SU-DHL-6 (cell line): ENCODE results near the gene ALG3.

Experiments
- EZH2phosphoT487 ChIP-seq: fragments of 200-600 bp; sonication (generic), shearing (Covaris generic); conservative IDR thresholded peaks from 2 replicates; pipeline ENCODE4 v1.6.1; 2018; ENCODE audit warnings: mild to moderate bottlenecking, antibody characterized with exemption, low read length, moderate library complexity, mixed read lengths
- TF ChIP-seq, protein P1 (sequence below): fragments of 200-600 bp; sonication (generic); IDR thresholded peaks from one replicate; pipeline ENCODE4 v1.5.1; 2017; ENCODE audit warnings: antibody characterized with exemption, mild to moderate bottlenecking, low read length, moderate library complexity; ENCODE audit not compliant: insufficient read depth, poor library complexity, severe bottlenecking

DNA sequence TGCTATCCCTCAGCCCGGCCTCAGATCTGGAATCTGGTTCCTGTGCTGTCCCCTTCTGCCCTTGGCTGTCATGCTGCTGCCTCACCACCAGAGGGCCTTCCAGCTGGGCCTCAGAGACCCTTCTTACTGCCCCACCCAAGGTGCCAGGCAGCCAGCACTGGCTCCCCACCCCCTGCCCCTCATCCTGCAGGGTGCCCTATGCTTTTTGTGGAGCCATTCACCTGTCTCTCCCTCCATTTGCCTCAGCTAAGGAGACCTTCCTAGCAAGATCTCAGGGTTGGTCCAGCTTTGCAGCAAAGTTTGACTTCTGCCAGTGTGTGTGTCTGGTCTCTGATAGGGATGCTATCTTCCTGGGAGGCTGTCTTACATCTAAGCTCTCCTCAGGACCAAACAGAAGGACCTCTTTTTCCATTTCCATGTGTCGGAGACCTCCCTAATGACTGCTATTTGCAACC is 21.3 kb downstream of the ALG3 start:
- TF ChIP-seq, protein P1, sequence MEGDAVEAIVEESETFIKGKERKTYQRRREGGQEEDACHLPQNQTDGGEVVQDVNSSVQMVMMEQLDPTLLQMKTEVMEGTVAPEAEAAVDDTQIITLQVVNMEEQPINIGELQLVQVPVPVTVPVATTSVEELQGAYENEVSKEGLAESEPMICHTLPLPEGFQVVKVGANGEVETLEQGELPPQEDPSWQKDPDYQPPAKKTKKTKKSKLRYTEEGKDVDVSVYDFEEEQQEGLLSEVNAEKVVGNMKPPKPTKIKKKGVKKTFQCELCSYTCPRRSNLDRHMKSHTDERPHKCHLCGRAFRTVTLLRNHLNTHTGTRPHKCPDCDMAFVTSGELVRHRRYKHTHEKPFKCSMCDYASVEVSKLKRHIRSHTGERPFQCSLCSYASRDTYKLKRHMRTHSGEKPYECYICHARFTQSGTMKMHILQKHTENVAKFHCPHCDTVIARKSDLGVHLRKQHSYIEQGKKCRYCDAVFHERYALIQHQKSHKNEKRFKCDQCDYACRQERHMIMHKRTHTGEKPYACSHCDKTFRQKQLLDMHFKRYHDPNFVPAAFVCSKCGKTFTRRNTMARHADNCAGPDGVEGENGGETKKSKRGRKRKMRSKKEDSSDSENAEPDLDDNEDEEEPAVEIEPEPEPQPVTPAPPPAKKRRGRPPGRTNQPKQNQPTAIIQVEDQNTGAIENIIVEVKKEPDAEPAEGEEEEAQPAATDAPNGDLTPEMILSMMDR: peak; percentile 89
- TF ChIP-seq EZH2phosphoT487: no peak
